ENCODE measurements around the gene LPIN2.
"Not testable (repeated sequence)": the region's sequence is repeated elsewhere in the genome, so short reads cannot be mapped to it uniquely, and the experiment has no call there.

Gene LPIN2

DNA sequence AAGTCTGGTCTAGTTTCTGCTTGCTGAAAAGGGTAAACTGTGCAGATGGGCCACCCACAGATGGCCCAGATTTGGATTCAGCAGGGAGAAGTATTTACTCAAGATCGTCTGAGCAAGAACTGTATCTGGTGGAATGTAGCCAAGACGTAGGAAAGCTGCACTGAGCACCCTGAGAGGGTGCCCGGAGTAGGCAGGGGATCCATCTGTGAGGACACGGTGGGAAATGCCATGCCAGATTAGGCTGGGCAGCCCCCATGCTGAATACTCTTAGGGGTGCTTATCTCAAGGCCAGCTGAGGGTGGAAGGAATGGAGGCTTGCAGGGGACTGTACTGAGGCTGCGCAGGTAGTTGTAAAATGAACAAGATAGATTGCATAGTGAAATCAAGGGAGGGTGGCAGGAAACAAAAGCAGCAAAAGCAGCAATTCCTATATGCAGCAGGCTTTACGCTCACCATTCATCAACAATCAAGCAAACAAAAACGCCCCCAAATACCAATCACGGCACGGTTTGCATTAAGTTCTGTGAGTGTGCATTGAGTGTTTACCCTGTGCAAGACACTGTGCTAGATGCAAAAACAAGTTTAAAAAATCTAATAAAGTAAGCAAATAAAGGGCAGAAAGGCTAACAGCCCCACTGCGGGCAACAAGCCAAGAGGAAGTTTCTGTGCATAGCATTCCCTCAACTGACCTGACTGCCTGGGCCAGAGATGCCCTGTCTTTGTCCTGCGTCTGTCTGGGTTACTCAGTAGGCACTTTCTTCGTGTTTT lies 32.2 kb upstream of the LPIN2 start:
- no peak for DNase-seq (ENCODE audit: low read depth)

DNA sequence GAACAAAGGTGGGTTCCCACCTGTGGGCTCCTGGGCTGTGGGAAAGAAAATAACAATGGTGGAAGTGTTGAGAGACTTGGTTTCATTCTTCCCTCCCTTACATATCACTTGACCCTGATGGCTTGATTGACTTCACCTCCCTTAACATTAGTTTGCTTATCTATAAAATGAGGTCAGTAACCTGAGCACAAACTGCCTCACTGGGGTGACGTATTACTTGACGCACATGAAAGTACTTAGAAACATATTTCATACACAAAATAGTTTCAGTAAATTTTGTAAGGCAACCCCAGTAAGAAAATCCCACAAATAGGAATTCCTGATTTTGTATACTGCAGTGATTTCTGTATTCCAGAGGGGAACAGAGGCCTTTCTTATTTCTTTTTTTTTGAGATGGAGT lies 29.4 kb upstream of the LPIN2 start:
- DNase-seq (ENCODE audit: low read depth): no peak

DNA sequence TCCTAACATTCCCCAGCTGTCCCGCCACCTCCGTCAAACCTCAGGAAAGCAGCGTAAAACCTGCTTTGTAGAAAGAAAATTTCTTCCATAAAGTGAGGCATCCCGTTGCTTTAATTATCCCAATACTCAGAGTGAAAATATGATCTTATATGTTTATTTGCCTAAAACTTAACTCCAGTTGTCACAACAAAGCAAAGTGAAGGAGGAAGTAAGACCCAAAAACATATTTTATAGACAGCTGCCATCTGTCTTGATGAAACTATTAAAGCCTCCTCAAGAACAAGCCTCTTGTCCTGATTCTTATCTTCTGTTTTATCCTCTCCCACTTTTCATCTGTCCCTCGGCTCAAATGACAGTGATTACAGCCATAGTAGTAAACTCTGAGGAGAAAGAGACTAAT lies 28.9 kb upstream of the LPIN2 start:
- no peak for DNase-seq (ENCODE audit: low read depth)

DNA sequence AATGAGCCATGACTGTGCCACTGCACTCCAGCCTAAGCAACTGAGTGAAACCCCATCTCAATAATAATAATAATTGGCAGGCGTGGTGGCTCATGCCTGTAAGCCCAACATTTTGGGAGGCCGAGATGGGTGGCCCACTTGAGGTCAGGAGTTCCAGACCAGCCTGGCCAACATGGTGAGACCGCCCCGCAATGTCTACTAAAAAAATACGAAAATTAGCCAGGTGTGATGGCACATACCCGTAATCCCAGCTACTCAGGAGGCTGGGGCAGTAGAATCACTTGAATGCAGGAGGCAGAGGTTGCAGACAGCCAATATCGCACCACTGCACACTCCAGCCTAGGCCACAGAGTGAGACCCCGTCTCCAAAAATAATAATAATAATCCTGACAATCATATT lies 27.9 kb upstream of the LPIN2 start:
- no peak for DNase-seq (ENCODE audit: low read depth)

DNA sequence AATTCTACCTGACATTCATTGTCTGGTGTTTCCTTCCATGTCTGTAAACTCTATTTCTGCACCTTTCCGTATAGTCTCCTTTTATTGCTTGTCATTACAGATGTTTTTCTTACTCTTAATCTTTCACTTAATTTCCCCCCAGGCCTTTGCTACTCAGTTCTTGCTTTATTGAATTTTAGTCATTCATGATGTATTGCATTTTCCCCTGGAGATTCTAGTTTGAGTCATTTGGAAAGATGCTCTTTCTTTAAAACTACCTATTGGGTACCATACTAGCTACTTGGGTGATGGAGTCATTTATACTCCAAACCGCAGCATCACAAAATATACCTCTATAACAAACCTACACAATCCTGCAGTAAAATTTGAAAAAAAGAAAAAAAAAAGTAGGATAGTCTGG lies 27.2 kb upstream of the LPIN2 start:
- DNase-seq (ENCODE audit: low read depth): no peak

DNA sequence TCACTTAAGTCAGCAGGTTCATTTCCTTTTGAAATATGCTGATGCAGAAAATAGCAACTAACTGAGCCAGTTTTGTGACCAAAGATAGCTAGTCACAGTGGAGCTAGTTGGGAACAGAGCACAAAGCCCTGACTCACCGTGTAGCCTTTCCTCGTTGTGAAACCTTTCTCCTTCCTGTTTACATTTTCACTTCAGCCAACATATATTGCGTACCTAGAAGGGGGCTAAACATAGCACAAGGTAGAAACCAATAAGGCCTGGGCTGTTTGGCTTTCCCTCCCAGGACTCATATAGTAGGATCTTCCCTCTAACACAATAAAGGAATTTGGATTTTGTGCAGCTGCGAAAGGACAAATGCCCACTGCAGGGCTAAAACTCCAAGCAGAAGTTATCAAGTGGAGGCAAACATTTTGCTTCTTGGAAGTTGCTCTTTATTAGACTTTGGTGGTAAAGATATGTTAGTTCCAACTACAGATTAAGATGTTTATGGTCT lies 24.5 kb upstream of the LPIN2 start:
- no peak for DNase-seq (ENCODE audit: low read depth)

DNA sequence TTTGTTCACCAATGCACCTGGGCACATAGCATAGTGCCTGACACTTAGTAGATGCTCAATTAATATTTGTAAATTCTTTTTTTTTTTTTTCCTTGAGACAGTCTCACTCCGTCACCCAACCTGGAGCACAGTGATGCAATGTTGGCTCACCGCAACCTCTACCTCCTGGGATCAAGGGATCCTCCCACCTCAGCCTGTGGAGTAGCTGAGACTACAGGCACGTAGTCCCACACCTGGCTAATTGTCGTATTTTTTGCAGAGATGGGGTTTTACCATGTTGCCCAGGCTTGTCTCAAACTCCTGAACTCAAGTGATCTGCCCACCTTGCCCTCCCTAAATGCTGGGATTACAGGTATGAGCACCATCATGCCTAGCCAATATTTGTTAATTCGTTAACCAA lies 23.2 kb upstream of the LPIN2 start:
- no peak for DNase-seq (ENCODE audit: low read depth)

DNA sequence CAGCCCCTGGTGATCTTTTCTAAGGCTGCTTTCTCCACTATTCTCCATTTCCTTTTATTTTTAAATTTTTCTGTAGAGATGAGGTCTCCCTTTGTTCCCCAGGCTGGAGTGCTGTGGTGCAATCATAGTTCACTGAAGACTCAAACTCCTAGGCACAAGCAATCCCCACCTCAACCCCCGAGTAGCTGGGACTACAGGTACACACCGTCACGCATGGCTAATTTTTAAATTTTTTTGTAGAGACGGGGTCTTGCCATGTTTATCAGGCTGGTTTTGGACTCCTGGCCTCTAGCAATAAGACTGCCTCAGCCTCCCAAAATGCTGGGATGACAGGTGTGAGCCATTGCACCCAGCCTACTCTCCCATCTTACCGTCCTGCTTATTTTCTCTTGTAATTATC lies 22.7 kb upstream of the LPIN2 start:
- no peak for DNase-seq (ENCODE audit: low read depth)

DNA sequence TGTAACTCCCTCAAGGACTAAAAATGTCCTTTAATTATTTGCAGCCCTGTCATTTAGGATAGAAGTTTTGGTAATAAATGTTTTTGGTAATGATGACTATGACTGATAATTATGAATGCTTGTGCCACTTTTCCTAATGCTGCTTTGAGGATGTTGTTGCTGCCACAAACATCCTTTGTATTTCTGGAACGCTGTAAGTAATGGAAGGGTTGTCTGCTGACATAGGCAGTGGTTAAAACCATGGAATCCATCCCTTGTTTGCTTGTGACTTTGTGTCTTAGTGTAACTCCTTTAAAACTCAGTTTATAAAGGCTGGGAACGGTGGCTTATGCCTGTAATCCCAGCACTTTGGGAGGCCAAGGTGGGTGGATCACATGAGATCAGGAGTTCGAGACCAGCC lies 19.8 kb upstream of the LPIN2 start:
- DNase-seq (ENCODE audit: low read depth): no peak

DNA sequence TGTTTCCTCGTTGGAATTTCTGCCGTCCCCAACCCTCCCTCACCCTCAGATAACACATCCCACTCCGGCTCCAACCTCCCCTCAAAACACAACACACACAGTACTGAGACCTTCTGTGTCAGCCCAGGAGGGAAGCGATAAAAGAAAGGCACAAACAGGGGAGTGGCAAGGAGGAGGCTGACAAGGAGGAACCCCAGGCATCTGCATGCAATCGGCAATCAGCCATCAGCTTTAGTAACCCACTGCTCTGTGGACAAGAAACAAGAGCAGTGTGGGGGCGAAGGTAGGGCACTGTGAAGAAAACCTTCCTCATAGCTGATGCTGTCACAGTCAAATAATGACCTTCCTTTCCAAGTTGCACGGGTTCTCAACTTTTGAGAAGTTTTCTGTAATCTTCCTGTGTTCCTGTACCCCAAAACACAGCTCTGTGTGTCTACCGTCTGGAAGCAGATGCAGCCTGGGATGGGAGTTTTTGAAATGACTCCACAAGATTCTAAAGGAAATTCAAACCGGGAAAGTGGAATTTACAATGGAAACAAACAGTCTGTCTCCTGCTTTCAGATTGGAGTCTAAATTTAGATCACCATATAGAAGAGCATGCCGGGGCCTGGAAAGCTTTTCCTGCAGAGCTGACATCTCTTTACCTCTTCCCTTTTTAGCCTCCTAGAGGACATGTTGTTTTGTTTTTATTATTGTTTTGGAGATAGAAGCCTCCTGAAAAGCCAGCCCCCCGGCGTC lies 16.4 kb upstream of the LPIN2 start:
- no peak for DNase-seq (ENCODE audit: low read depth)

DNA sequence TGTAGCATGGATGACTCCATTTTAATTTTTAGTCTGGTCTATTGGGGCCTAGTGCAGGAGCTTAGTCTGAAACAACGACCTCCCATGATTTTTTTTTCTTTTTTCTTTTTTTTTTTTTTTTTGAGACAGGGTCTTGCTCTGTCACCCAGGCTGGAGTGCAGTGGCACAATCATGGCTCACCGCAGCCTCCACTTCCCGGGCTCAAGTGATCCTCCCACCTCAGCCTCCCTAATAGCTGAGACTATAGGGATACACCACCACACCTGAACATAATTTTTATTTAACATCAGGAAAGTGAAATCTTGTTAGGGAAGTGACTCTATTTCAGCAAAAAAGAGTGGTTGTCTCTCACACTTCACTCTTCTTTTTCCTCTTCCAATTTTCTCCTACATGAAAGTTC lies 15.2 kb upstream of the LPIN2 start:
- DNase-seq (ENCODE audit: low read depth): not testable (repeated sequence)

DNA sequence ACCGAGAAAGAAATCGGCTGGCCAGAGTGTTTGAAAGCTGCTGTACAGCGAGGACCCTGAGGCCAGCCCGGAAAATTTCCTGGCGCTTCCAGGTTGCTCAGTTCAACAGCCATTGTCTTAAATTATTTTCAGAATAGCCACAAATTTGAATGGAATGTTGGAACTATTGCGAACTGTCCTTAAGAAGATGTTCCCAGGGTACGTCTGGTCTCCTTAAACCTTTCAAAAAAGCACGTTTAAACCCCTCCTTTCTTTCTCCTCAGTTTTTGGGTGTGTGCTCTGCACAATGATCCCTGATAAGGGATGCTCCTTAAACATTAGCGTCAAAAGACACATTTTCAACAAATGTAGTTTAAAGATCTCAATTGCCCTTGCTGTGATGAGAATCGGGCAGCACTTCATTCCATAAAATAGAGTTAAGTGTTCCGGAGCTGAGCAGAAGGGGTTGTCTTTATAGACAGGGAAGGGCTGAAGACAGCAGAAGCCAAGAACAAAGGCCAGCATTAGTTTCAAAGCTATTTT lies 14.5 kb upstream of the LPIN2 start:
- no peak for DNase-seq (ENCODE audit: low read depth)

DNA sequence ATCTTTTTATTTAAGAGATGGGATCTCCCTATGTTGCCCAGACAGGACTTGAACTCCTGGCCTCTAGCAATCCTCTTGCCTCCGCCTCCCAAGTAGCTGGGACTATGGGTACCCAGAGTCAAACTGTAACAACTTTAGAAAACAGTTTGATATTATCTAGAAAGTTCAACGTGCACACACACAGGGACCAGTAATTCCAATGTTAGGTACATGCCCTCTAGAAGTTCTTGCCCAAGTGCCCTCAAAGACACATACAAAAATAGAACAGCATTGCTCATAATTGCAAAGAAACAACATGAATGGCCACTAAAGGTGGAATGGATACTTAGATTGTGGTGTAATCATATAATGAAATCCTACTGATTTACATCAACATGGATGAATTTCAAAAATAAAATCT lies 12.6 kb upstream of the LPIN2 start:
- no peak for DNase-seq (ENCODE audit: low read depth)

DNA sequence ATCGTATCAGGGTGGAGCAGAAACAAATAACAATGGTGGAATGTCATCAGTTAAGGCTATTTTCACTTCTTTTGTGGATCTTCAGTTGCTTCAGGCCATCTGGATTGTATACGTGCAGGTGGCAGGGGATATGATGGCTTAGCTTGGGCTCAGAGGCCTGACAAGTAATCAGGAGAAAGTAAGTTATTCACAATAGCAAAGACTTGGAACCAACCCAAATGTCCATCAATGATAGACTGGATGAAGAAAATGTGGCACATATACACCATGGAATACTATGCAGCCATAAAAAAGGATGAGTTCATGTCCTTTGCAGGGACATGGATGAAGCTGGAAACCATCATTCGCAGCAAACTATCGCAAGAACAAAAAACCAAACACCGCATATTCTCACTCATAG lies 10.7 kb upstream of the LPIN2 start:
- not testable (repeated sequence) for DNase-seq (ENCODE audit: low read depth)

DNA sequence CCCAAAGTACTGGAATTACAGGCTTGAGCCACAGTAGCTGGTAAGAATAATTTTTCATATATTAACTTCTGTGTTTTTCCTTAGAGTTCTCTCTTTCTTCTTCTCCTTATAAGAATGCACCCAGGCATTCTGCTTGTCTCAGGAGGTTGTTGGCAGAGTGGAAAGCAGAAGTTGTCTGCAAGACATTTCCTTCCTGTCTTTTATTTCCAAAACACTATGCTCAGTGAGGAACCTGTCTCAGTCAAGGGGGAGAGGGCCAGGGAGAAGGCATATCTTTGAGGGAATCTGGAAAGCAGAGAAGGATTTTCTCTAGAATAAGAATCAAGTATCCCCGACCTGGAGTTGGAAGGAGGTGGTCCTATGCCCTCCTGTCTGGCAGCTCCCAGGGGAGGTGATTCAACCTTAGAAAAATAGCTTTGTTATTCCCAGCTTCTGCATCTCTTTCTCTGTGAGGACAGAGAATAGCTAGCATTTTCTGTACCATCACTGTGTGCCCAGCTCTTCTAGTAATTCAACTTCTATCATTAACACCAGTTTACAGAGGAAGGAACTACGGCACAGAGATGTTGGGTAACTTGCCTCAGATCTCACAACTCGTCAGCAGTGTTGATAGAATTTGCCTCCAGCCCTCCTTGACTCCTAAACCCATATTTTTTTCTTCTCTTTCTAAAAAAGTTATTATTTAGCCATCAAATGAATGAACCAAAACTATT lies 3.8 kb upstream of the LPIN2 start:
- no peak for DNase-seq (ENCODE audit: low read depth)

DNA sequence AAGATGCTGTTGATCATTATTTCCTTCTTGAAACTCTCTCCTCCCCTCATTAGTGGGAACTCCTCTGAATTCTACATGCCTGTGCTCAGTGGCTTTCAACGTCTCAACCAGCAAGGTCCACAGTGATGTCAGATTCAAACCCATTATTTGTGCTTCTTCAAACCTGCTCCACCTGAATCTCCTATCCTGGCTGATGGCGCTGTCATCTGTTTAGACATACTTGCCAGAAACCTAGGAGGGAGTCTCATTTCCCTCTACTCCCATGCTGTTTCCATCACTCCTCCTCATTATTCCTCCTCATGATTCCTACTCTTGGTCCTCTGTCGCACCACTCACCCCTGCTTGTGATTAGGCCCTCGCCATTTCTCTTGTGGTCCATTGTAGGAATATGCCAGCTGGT lies 2.9 kb upstream of the LPIN2 start:
- DNase-seq (ENCODE audit: low read depth): no peak

DNA sequence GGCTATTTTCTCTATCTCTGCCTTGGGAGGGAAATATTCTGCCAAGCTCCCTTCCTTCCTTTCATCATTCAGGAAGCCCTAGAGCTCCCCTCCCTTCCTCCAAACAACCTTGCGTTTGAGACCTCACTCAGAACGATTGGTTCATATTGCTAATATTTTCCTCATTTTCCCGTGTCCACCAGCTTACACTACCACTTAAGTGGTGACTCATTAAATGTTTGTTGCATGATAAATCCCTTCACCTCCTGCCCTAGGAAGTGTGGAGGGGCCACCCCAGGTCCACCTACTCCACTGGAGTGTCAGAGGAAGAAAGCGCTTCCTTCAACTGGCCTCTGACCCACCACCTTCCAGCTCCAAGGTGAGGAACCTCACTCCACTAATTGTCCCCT lies 2.3 kb upstream of the LPIN2 start:
- DNase-seq (ENCODE audit: low read depth): no peak

DNA sequence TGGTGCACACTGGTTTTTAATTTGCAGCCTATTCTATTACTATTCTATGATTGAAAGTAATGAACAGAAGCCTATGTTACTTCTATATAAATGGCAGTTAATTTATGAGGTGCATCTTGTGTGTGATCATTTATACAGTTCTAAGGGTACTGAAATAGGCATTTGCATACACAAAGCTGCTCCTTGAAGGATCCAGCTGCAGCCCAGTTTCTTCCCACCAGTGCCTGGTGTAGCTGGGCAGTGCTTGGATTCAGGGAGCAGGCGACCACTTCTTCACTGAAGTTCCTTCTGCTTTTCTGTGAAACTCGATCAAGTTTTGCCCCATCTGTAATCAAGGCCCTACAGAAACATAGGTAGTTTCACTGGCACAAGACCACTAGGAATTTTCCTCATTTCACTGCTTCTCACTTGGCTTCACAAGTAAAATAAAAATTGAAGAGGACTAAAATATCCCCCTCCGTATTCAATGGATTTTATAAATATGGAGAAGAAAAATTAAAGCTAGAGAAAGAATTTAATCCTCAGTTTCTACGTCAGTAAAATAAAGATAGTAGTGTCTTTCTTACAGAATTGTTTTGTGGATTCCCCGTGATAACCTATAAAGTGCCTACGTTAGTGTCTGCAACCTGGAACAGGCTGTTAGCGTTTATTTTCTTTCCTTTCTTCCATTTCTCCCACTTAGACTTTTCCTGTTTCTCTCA lies 1.7 kb upstream of the LPIN2 start:
- no peak for DNase-seq (ENCODE audit: low read depth)

DNA sequence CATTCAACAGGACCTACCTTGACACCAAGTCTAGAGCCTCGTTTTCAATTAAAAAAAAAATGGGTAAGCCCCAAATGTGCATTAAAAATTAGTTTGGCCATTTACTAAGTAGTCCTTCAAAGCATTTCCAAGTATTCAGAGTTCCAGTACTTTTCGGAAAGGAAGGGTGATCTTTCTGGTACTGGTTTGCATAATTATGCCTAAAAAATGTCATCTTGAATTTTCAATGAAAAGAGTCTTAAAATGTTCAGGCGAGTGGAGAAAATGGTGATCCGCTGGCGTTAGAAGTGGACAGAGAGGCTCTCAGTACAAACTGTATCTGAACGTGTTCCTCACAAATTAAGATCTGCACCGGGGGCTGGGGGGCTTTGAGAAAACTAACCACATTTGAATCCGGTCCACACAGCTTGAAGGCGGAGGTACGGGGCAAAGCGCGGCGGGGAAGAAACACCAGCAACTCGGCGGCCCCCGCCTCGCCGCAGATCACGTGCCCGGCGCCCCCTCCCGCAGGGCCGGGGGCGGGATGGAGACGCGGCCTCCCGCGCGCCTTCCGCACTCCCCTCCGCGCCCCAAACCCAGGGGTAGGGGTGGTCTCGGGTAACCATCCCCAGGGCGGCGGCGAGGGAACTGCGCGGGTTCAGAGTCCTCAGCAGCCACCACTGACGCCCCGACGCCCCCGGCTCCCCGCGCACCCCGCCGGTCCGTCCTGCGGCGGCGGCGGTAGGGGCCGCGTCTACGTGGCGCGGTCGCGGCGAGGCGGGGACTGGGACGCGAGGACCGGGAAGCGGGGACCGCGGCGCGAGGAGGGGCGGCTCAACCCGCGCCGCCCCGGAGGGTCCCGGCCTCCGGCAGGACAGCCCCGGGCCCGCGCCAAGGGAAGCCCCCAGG lies 564 bp downstream of the LPIN2 start:
- peak; percentile 27 for DNase-seq (ENCODE audit: low read depth)

DNA sequence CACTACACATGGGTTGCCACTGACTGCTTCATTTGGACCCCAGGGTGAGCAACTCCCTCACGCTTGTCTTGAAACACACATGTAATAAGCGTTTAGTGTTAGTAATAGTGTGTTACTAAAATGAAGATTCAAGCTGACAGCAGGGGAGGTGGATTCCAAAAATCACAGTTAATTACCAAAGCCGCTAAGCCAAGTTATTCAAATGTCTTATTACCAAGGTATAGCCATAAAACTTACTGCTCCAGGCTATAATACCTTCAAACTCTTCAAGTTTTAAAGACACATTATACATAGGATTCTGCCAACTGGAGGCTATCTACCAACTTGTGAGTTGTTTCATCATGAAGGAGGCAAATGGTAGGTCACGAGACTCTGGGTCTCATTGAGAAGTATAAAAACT lies 2.9 kb downstream of the LPIN2 start:
- DNase-seq (ENCODE audit: low read depth): no peak

DNA sequence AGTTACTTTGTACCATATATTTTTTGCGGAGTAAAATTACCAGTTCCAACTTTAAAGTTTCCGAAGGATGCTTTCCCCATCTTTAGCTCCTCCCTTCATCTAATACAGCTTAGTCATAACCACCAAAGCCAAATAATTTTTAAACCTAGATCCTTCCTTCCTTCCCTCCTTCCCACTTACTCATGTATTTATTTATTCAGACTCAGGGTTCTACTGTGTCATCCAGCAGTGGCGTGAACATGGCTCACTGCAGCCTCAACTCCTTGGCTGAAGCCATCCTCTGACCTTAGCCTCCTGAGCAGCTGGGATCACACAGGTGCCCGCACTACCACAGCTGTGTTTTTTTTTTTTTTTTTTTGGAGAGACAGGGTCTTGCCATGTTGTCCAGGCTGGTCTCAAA lies 4.4 kb downstream of the LPIN2 start:
- no peak for DNase-seq (ENCODE audit: low read depth)

Data from activated T-cell treated with anti-CD3 and anti-CD28 coated beads for 1 hour (primary cell).